SU-DHL-6 (cell line): ENCODE measurements around the gene UTP11.

Experiments
- H2AFZ ChIP-seq: fragments of 200-600 bp; sonication (generic); 2 replicates; pipeline ENCODE4 v1.6.1; 2014; ENCODE audit warnings: low read depth, mild to moderate bottlenecking, moderate library complexity, mixed read lengths, antibody characterized with exemption, low read length; ENCODE audit not compliant: severe bottlenecking
- H3F3A ChIP-seq: fragments of 200-600 bp; shearing (Covaris generic); 2 replicates; pipeline ENCODE4 v1.6.0; 2016; ENCODE audit warnings: antibody characterized with exemption, mild to moderate bottlenecking; ENCODE audit not compliant: insufficient read depth
- H3K27ac ChIP-seq: fragments of 200-600 bp; sonication (generic); 2 replicates; pipeline ENCODE4 v1.5.1; 2016; ENCODE audit warnings: low read depth, mild to moderate bottlenecking, low read length, moderate library complexity, mixed read lengths
- H3K27me3 ChIP-seq: fragments of 200-600 bp; sonication (generic), shearing (Covaris generic); 2 replicates; pipeline ENCODE4 v1.6.0; 2014; ENCODE audit warnings: mild to moderate bottlenecking, low read length
- H3K36me3 ChIP-seq: fragments of 200-600 bp; sonication (generic); 2 replicates; pipeline ENCODE4 v1.6.1; 2014; ENCODE audit warnings: mild to moderate bottlenecking, low read length, mixed read lengths
- H3K4me2 ChIP-seq: fragments of 300-600, 200-600 bp; shearing (Covaris generic), sonication (generic); 2 replicates; pipeline ENCODE4 v1.6.0; 2014; ENCODE audit warnings: low read length, low read depth, mild to moderate bottlenecking; ENCODE audit not compliant: poor library complexity, severe bottlenecking
- H3K4me3 ChIP-seq: fragments of 200-600 bp; sonication (generic); 2 replicates; pipeline ENCODE4 v1.5.1; 2014; ENCODE audit warnings: antibody characterized with exemption, low read length, mild to moderate bottlenecking, mixed read lengths; ENCODE audit not compliant: insufficient read depth, poor library complexity, severe bottlenecking
- H3K79me2 ChIP-seq: fragments of 200-600 bp; sonication (generic); 2 replicates; pipeline ENCODE4 v1.6.1; 2014; ENCODE audit warnings: mild to moderate bottlenecking, low read length, moderate library complexity; ENCODE audit not compliant: insufficient read depth
- H3K9ac ChIP-seq: fragments of 200-600 bp; sonication (generic); 2 replicates; pipeline ENCODE4 v1.7.0; 2014; ENCODE audit warnings: mild to moderate bottlenecking, low read length
- H3K9me2 ChIP-seq: fragments of 200-600 bp; sonication (generic); replicated peaks from 2 replicates; pipeline ENCODE4 v1.6.1; 2014; ENCODE audit warnings: low read length; ENCODE audit not compliant: insufficient read depth
- H3K9me3 ChIP-seq: fragments of 200-600 bp; sonication (generic); 2 replicates; pipeline ENCODE4 v1.6.1; 2014; ENCODE audit warnings: low read length, mixed read lengths; ENCODE audit not compliant: insufficient read depth
- H4K20me1 ChIP-seq: fragments of 200-600 bp; sonication (generic); 2 replicates; pipeline ENCODE4 v1.6.1; 2014; ENCODE audit warnings: low read depth, mild to moderate bottlenecking, antibody characterized with exemption, low read length, moderate library complexity, mixed read lengths
- CTCF ChIP-seq: fragments of 200-600 bp; sonication (generic); IDR thresholded peaks from one replicate; pipeline ENCODE4 v1.5.1; 2017; ENCODE audit warnings: antibody characterized with exemption, mild to moderate bottlenecking, low read length, moderate library complexity; ENCODE audit not compliant: insufficient read depth, poor library complexity, severe bottlenecking
- EZH2phosphoT487 ChIP-seq: fragments of 200-600 bp; sonication (generic), shearing (Covaris generic); conservative IDR thresholded peaks from 2 replicates; pipeline ENCODE4 v1.6.1; 2018; ENCODE audit warnings: mild to moderate bottlenecking, antibody characterized with exemption, low read length, moderate library complexity, mixed read lengths

Gene UTP11

GRCh38 chr1:38020396-38020795 is 7.9 kb downstream of the UTP11 start:
- Histone ChIP-seq H4K20me1 (no peaks in the 10 kb centered on the region), H3K27me3 (no peaks in the 10 kb centered on the region), H3K36me3 (peaks cover 23% of the 10 kb centered on the region), H3K27ac (no peak overlapping the region), H3K9ac (no peak overlapping the region), H2AFZ (no peak overlapping the region), H3K4me2 (no peak overlapping the region), H3K9me3 (no peaks in the 10 kb centered on the region), H3K9me2 (no peaks in the 10 kb centered on the region), H3K4me3 (no peak overlapping the region), H3K79me2 (peaks cover 9% of the 10 kb centered on the region), H3F3A (peaks cover 5% of the 10 kb centered on the region; the same call in 1 of the 2 replicates)
- TF ChIP-seq EZH2phosphoT487, result no peak
- no peak for TF ChIP-seq CTCF

- peaks cover 23% of the 10 kb centered on the region for H3K36me3 ChIP-seq
Measured at GRCh38 chr1:38021969-38022368, 9.4 kb downstream of the UTP11 start.

GRCh38 chr1:38022810-38023209 is 10.3 kb downstream of the UTP11 start:
- H3K79me2 ChIP-seq, result no peaks in the 10 kb centered on the region
- H4K20me1 ChIP-seq, result no peaks in the 10 kb centered on the region
- H3K9me3 ChIP-seq, result no peaks in the 10 kb centered on the region
- no peak overlapping the region for H3K27ac ChIP-seq
- H3K4me3 ChIP-seq, result no peak overlapping the region
- no peaks in the 10 kb centered on the region for H3K9me2 ChIP-seq
- H3K36me3 ChIP-seq, result peaks cover 23% of the 10 kb centered on the region
- H2AFZ ChIP-seq, result no peak overlapping the region
- H3K9ac ChIP-seq, result no peak overlapping the region
- H3K4me2 ChIP-seq, result no peak overlapping the region
- no peak for TF ChIP-seq CTCF
- TF ChIP-seq EZH2phosphoT487, result no peak
- H3K27me3 ChIP-seq, result no peaks in the 10 kb centered on the region
- H3F3A ChIP-seq, result peaks cover 5% of the 10 kb centered on the region; the same call in 1 of the 2 replicates

More at GRCh38 chr1:38021969-38022368, 9.4 kb downstream of the UTP11 start:
- H3K9ac ChIP-seq, result no peak overlapping the region
- H2AFZ ChIP-seq, result no peak overlapping the region
- H3K4me2 ChIP-seq, result no peak overlapping the region
- no peaks in the 10 kb centered on the region for H3K9me3 ChIP-seq
- no peaks in the 10 kb centered on the region for H3K27me3 ChIP-seq
- H3K79me2 ChIP-seq, result no peaks in the 10 kb centered on the region
- H4K20me1 ChIP-seq, result no peaks in the 10 kb centered on the region
- no peak overlapping the region for H3K4me3 ChIP-seq
- no peaks in the 10 kb centered on the region for H3K9me2 ChIP-seq
- peaks cover 5% of the 10 kb centered on the region; the same call in 1 of the 2 replicates for H3F3A ChIP-seq
- TF ChIP-seq CTCF (no peak), EZH2phosphoT487 (no peak)
- H3K27ac ChIP-seq, result no peak overlapping the region

GRCh38 chr1:38025233-38025632 is 12.7 kb downstream of the UTP11 start:
- TF ChIP-seq CTCF (no peak), EZH2phosphoT487 (no peak)
- Histone ChIP-seq H4K20me1 (no peaks in the 10 kb centered on the region; the same call in 1 of the 2 replicates), H3K36me3 (peaks cover 14% of the 10 kb centered on the region), H3K9me3 (no peaks in the 10 kb centered on the region), H3K9ac (no peak overlapping the region), H3K4me2 (no peak overlapping the region), H3K27ac (no peak overlapping the region), H3K79me2 (no peaks in the 10 kb centered on the region), H3K27me3 (no peaks in the 10 kb centered on the region), H3K9me2 (no peaks in the 10 kb centered on the region), H3K4me3 (no peak overlapping the region), H3F3A (no peaks in the 10 kb centered on the region), H2AFZ (no peak overlapping the region)
